ENCODE data around the gene C1QTNF4.

DNA sequence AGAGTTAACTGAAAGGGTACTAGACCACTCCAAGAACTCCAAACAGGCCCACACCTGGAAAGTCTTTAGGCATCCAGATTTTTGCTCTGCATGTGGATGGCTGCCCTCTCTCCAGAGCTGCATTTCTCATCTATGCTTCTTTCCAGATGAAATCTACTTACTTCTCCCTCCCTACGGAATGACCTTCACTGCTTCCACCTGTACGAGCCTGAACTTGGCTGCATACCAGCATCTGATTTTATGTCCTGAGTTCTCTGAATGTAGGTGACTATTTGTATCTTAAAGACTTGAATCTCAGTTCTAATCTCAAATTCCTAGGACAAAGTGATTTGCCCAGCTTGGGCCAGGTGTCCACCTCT, 54.6 kb downstream of the C1QTNF4 start:
- TF ChIP-seq, protein P1, sequence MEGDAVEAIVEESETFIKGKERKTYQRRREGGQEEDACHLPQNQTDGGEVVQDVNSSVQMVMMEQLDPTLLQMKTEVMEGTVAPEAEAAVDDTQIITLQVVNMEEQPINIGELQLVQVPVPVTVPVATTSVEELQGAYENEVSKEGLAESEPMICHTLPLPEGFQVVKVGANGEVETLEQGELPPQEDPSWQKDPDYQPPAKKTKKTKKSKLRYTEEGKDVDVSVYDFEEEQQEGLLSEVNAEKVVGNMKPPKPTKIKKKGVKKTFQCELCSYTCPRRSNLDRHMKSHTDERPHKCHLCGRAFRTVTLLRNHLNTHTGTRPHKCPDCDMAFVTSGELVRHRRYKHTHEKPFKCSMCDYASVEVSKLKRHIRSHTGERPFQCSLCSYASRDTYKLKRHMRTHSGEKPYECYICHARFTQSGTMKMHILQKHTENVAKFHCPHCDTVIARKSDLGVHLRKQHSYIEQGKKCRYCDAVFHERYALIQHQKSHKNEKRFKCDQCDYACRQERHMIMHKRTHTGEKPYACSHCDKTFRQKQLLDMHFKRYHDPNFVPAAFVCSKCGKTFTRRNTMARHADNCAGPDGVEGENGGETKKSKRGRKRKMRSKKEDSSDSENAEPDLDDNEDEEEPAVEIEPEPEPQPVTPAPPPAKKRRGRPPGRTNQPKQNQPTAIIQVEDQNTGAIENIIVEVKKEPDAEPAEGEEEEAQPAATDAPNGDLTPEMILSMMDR (conservative IDR thresholded peaks at IDR 0.05) = no peak
- no peak for TF ChIP-seq ZFX (IDR thresholded peaks at IDR 0.05)
